IPS-15b (cell line): ENCODE data around the gene MYOZ2.
"Not testable (repeated sequence)": the region's sequence is repeated elsewhere in the genome, so short reads cannot be mapped to it uniquely, and the experiment has no call there.

Source experiments
- H3K27me3 ChIP-seq: one replicate; pipeline ENCODE4 v1.6.1; 2013; ENCODE audit warnings: low read length; ENCODE audit not compliant: control insufficient read depth, insufficient read depth
- H3K36me3 ChIP-seq: one replicate; pipeline ENCODE4 v1.6.1; 2013; ENCODE audit warnings: low read length; ENCODE audit not compliant: control insufficient read depth, insufficient read depth
- H3K4me1 ChIP-seq: one replicate; pipeline ENCODE4 v1.6.1; 2013; ENCODE audit warnings: mild to moderate bottlenecking, low read length; ENCODE audit not compliant: control insufficient read depth, insufficient read depth
- H3K4me3 ChIP-seq: one replicate; pipeline ENCODE4 v1.5.1; 2013; ENCODE audit warnings: low read depth, low read length
- H3K9ac ChIP-seq: one replicate; pipeline ENCODE4 v1.6.1; 2013; ENCODE audit warnings: low read depth, mild to moderate bottlenecking, low read length
- H3K9me3 ChIP-seq: one replicate; pipeline ENCODE4 v1.6.1; 2013; ENCODE audit warnings: mild to moderate bottlenecking, low read length; ENCODE audit not compliant: control insufficient read depth, insufficient read depth

The MYOZ2 gene

GRCh38 chr4:119165767-119166166 is 30.1 kb downstream of the MYOZ2 start:
- H3K9ac ChIP-seq: no peak overlapping the region
- H3K4me3 ChIP-seq: no peak overlapping the region
- H3K36me3 ChIP-seq: no peaks in the 10 kb centered on the region
- no peaks in the 10 kb centered on the region for H3K9me3 ChIP-seq
- no peaks in the 10 kb centered on the region for H3K4me1 ChIP-seq
- H3K27me3 ChIP-seq: no peaks in the 10 kb centered on the region

GRCh38 chr4:119170195-119170594 is 34.6 kb downstream of the MYOZ2 start:
- no peak overlapping the region for H3K4me3 ChIP-seq
- H3K9me3 ChIP-seq: no peaks in the 10 kb centered on the region
- no peaks in the 10 kb centered on the region for H3K36me3 ChIP-seq
- H3K9ac ChIP-seq: no peak overlapping the region
- no peaks in the 10 kb centered on the region for H3K4me1 ChIP-seq
- H3K27me3 ChIP-seq: no peaks in the 10 kb centered on the region

GRCh38 chr4:119172223-119172622 is 36.6 kb downstream of the MYOZ2 start:
- no peak overlapping the region for H3K4me3 ChIP-seq
- H3K27me3 ChIP-seq: no peaks in the 10 kb centered on the region
- H3K9ac ChIP-seq: no peak overlapping the region
- H3K9me3 ChIP-seq: no peaks in the 10 kb centered on the region
- no peaks in the 10 kb centered on the region for H3K4me1 ChIP-seq
- H3K36me3 ChIP-seq: no peaks in the 10 kb centered on the region

- H3K27me3 ChIP-seq, H3K9me3 ChIP-seq, H3K4me1 ChIP-seq, H3K4me3 ChIP-seq, H3K9ac ChIP-seq, H3K36me3 ChIP-seq: not testable (repeated sequence)
Observed at GRCh38 chr4:119173729-119174361, 38.2 kb downstream of the MYOZ2 start.

GRCh38 chr4:119179011-119179410 is 43.4 kb downstream of the MYOZ2 start:
- Histone ChIP-seq H3K36me3 (no peaks in the 10 kb centered on the region), H3K4me3 (no peak overlapping the region)

GRCh38 chr4:119184128-119184527 is 48.5 kb downstream of the MYOZ2 start:
- H3K9ac ChIP-seq: no peak overlapping the region
- no peaks in the 10 kb centered on the region for H3K9me3 ChIP-seq
- no peaks in the 10 kb centered on the region for H3K36me3 ChIP-seq
- no peaks in the 10 kb centered on the region for H3K27me3 ChIP-seq
- H3K4me1 ChIP-seq: no peaks in the 10 kb centered on the region
- no peak overlapping the region for H3K4me3 ChIP-seq

More at GRCh38 chr4:119179011-119179410, 43.4 kb downstream of the MYOZ2 start:
- H3K9ac ChIP-seq: no peak overlapping the region
- no peaks in the 10 kb centered on the region for H3K4me1 ChIP-seq
- no peaks in the 10 kb centered on the region for H3K27me3 ChIP-seq
- H3K9me3 ChIP-seq: no peaks in the 10 kb centered on the region

- Histone ChIP-seq H3K27me3 (no peaks in the 10 kb centered on the region), H3K36me3 (no peaks in the 10 kb centered on the region), H3K9ac (no peak overlapping the region), H3K4me1 (no peaks in the 10 kb centered on the region), H3K9me3 (no peaks in the 10 kb centered on the region), H3K4me3 (no peak overlapping the region)
Observed at GRCh38 chr4:119189638-119190037, 54.0 kb downstream of the MYOZ2 start.

- no peaks in the 10 kb centered on the region for H3K36me3 ChIP-seq
- no peaks in the 10 kb centered on the region for H3K4me1 ChIP-seq
- no peaks in the 10 kb centered on the region for H3K27me3 ChIP-seq
- no peak overlapping the region for H3K9ac ChIP-seq
- H3K9me3 ChIP-seq: no peaks in the 10 kb centered on the region
- H3K4me3 ChIP-seq: no peak overlapping the region
Observed at GRCh38 chr4:119190354-119190753, 54.7 kb downstream of the MYOZ2 start.

- Histone ChIP-seq H3K4me3 (no peak overlapping the region), H3K9me3 (no peaks in the 10 kb centered on the region), H3K27me3 (no peaks in the 10 kb centered on the region), H3K9ac (no peak overlapping the region), H3K36me3 (no peaks in the 10 kb centered on the region), H3K4me1 (no peaks in the 10 kb centered on the region)
Observed at GRCh38 chr4:119191505-119191904, 55.9 kb downstream of the MYOZ2 start.

- H3K36me3 ChIP-seq: no peaks in the 10 kb centered on the region
- no peak overlapping the region for H3K9ac ChIP-seq
- no peaks in the 10 kb centered on the region for H3K9me3 ChIP-seq
- H3K4me3 ChIP-seq: no peak overlapping the region
- no peaks in the 10 kb centered on the region for H3K4me1 ChIP-seq
- no peaks in the 10 kb centered on the region for H3K27me3 ChIP-seq
Observed at GRCh38 chr4:119197772-119198212, 62.2 kb downstream of the MYOZ2 start.

GRCh38 chr4:119204916-119205315 is 69.3 kb downstream of the MYOZ2 start:
- H3K27me3 ChIP-seq: no peaks in the 10 kb centered on the region
- H3K4me1 ChIP-seq: peaks cover 10% of the 10 kb centered on the region
- H3K36me3 ChIP-seq: no peaks in the 10 kb centered on the region
- no peaks in the 10 kb centered on the region for H3K9me3 ChIP-seq
- H3K9ac ChIP-seq: no peak overlapping the region
- H3K4me3 ChIP-seq: no peak overlapping the region

GRCh38 chr4:119205690-119206089 is 70.1 kb downstream of the MYOZ2 start:
- Histone ChIP-seq H3K27me3 (peaks cover 2% of the 10 kb centered on the region), H3K4me1 (peaks cover 10% of the 10 kb centered on the region), H3K4me3 (no peak overlapping the region), H3K36me3 (no peaks in the 10 kb centered on the region), H3K9ac (no peak overlapping the region), H3K9me3 (no peaks in the 10 kb centered on the region)
